GM20000 (cell line): ENCODE data around the gene YIPF1.

Experiments used
- DNase-seq: peaks from one replicate; pipeline ENCODE4 v3.0.0; 2012; ENCODE audit warnings: low spot score
- CTCF ChIP-seq: IDR thresholded peaks from 2 replicates; pipeline ENCODE4 v1.5.1; 2012; ENCODE audit warnings: mild to moderate bottlenecking, control low read depth; ENCODE audit errors: extremely low read depth, missing control alignments

The YIPF1 gene

GRCh38 chr1:53804181-53804580 lies 85.4 kb downstream of the YIPF1 start:
- no peak for DNase-seq

More at GRCh38 chr1:53804181-53804580, 85.4 kb downstream of the YIPF1 start:
- no peak for TF ChIP-seq CTCF
